ENCODE measurements around the gene ZNF841.
"Not testable (repeated sequence)": the region's sequence is repeated elsewhere in the genome, so short reads cannot be mapped to it uniquely, and the experiment has no call there.

Gene ZNF841

GRCh38 chr19:52066258-52066863 lies 29.2 kb downstream of the ZNF841 start:
- no peak for DNase-seq (ENCODE audit: low read depth in 2 of 2)

DNA sequence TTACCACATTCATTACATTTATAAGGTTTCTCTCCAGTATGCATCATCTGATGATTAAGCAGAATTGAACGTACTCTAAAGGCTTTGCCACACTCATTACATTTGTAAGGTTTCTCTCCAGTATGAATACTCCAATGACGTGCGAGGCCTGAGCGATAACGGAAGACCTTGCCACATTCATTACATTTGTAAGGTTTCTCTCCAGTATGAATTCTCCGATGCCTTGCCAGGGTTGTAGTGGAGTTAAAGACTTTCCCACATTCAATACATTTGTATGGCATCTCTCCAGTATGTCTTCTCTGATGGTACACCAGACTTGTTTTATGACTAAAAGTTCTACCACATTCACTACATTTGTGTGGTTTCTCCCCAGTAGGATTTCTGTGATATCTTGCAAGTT lies 30.2 kb downstream of the ZNF841 start:
- DNase-seq (ENCODE audit: low read depth in 2 of 2), result no peak

GRCh38 chr19:52056480-52056879 lies 39.1 kb downstream of the ZNF841 start:
- DNase-seq (ENCODE audit: low read depth in 2 of 2), result not testable (repeated sequence)

DNA sequence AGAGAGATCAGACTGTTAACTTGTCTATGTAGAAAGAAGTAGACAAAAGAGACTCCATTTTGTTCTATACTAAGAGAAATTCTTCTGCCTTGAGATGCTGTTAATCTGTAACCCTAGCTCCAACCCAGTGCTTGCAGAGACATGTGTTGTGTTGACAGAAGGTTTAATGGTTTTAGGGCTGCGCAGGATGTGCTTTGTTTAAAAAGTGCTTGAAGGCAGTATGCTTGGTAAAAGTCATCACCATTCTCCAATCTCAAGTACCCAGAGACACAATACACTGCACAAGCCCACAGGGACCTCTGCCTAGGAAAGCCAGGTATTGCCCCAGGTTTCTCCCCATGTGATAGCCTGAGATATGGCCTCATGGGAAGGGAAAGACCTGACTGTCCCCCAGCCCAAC lies 43.8 kb downstream of the ZNF841 start:
- not testable (repeated sequence) for DNase-seq (ENCODE audit: low read depth in 2 of 2)

GRCh38 chr19:52048555-52049501 lies 46.7 kb downstream of the ZNF841 start, which contains the start of gene ZNF432:
Gene ZNF432 (minus strand): TSS chr19:52048838. CDS start chr19:52046868, 1,970 bp downstream.
- DNase-seq (ENCODE audit: low read depth in 2 of 2), result peak; percentile 61 to 68

DNA sequence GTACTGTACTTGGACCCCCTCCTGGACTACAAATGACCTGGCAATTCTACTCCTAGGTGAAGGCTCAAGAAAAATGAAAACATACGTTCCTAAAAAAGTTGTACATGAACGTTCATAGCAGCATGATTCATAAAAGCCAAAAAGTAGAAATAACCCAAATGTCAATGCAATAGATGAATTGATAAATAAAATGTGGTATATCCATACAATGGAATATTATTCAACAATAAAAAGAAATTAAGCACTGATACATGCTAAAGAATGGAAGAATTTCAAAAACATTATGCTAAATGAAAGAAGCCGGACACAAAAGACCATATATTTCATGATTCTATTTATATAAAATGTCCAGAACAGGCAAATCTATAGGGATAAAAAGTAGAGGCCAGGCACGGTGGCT lies 56.4 kb downstream of the ZNF841 start:
- DNase-seq (ENCODE audit: low read depth in 2 of 2), result no peak

GRCh38 chr19:52034051-52034728 lies 61.4 kb downstream of the ZNF841 start:
- no peak for DNase-seq (ENCODE audit: low read depth in 2 of 2)

DNA sequence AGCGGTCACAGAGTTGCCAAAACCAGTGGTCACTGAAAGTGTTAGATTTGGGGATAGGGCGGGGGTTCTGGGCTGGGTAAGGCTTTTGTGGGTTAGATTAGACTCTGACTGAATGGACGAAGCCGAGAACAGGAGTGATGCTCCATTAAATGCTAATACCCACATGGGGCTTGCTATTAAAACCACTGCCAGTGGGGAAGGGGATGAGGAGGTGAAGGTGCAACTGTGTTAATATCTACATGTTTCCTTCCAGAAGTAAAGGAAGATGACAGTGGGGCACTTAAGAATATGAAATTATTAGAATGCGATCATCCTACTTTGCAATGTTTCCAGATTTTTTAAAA lies 66.8 kb downstream of the ZNF841 start:
- no peak for DNase-seq (ENCODE audit: low read depth in 2 of 2)

GRCh38 chr19:52028027-52028779 lies 67.4 kb downstream of the ZNF841 start, which contains the start of gene ZNF614:
Gene ZNF614 (minus strand): TSS chr19:52028379. CDS start chr19:52025745, 2,634 bp downstream.
- peak; percentile 72 to 74 for DNase-seq (ENCODE audit: low read depth in 2 of 2)

DNA sequence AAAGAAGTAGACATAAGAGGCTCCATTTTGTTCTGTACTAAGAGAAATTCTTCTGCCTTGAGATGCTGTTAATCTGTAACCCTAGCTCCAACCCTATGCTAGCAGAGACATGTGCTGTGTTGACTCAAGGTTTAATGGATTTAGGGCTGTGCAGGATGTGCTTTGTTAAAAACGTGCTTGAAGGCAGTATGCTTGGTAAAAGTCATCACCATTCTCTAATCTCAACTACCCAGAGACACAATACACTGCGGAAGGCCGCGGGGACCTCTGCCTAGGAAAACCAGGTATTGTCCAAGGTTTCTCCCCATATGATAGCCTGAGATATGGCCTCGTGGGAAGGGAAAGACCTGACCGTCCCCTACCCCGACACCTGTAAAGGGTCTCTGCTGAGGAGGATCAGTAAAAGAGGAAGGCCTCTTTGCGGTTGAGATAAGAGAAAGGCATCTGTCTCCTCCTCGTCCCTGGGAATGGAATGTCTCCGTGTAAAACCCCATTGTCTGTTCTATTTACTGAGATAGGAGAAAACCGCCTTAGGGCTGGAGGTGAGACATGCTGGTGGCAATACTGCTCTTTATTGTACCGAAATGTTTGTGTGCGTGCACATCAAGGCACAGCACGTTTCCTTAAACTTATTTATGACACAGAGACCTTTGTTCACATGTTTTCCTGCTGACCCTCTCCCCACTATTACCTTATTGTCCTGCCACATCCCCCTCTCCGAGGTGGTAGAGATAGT lies 69.1 kb downstream of the ZNF841 start:
- not testable (repeated sequence) for DNase-seq (ENCODE audit: low read depth in 2 of 2)

DNA sequence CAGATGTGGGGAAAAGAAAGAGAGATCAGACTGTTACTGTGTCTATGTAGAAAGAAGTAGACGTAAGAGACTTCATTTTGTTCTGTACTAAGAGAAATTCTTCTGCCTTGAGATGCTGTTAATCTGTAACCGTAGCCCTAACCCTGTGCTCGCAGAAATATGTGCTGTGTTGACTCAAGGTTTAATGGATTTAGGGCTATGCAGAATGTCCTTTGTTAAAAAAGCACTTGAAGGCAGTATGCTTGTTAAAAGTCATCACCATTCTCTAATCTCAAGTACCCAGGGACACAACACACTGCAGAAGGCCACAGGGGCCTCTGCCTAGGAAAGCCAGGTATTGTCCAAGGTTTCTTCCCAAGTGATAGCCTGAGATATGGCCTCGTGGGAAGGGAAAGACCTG lies 71.1 kb downstream of the ZNF841 start:
- not testable (repeated sequence) for DNase-seq (ENCODE audit: low read depth in 2 of 2)

- no peak for DNase-seq (ENCODE audit: low read depth in 2 of 2)
Observed at GRCh38 chr19:52022193-52022592, 73.4 kb downstream of the ZNF841 start.

GRCh38 chr19:52020506-52020905 lies 75.1 kb downstream of the ZNF841 start:
- DNase-seq (ENCODE audit: low read depth in 2 of 2), result no peak

All from activated CD8-positive, alpha-beta memory T cell treated with anti-CD3 and anti-CD28 coated beads for 4 hours (primary cell).